Endothelial cell of umbilical vein (primary cell): ENCODE results near the gene ULBP1. TPM values are rescaled to one million over a fixed set of nuclear protein-coding genes. Genes with fewer than 3 reads are reported as not detected.

Experiments
- BruUV-seq: library from RNA; stranded (reverse); fragments of 400-500 nt; replicated peaks from 2 replicates; lab custom pipeline; 2021; lab: Mats Ljungman, UMichigan
- CTCF ChIA-PET: fragments of 300-600, 350-600 bp; sonication (Branson Sonifier 250); formaldehyde crosslinking; loops from one replicate; lab custom pipeline; 2021; ENCODE audit warnings: antibody characterized with exemption, inconsistent platforms; lab: Charles Lee
- POLR2A ChIA-PET: fragments of 300-600, 350-600 bp; sonication (Branson Sonifier 250); formaldehyde crosslinking; loops from one replicate; lab custom pipeline; 2021; ENCODE audit warnings: antibody characterized with exemption, inconsistent platforms; lab: Charles Lee
- DNase-seq: peaks from one replicate; pipeline ENCODE4 v3.0.0-alpha.2; 2011; ENCODE audit warnings: low read depth, low spot score
- FAIRE-seq: peaks from 2 replicates; lab custom pipeline; 2011; peaks lifted over from hg19 to GRCh38; lab: Jason Lieb, UNC
- H2AFZ ChIP-seq: 2 replicates; pipeline ENCODE4 v1.6.0; 2012; ENCODE audit warnings: low read depth, low read length, control low read depth, inconsistent platforms
- H3K27ac ChIP-seq: 2 replicates; pipeline ENCODE4 v1.5.1; 2011; ENCODE audit warnings: low read depth, mild to moderate bottlenecking, control low read depth, low read length, moderate library complexity; ENCODE audit not compliant: insufficient read depth
- H3K27me3 ChIP-seq, 2 experiments: 2 replicates each; pipeline versions ENCODE4 v1.6.0 to v1.6.1; 2011; ENCODE audit warnings: low read length in 2 of 2, mixed read lengths in 1 of 2; ENCODE audit not compliant: control insufficient read depth in 2 of 2, insufficient read depth in 2 of 2
- H3K36me3 ChIP-seq, 2 experiments: 2 replicates in 1 of 2; 3 replicates in 1 of 2; pipeline ENCODE4 v1.5.1; 2011; ENCODE audit warnings: low read length in 2 of 2, mild to moderate bottlenecking in 1 of 2, moderate library complexity in 1 of 2; ENCODE audit not compliant: control insufficient read depth in 2 of 2, insufficient read depth in 2 of 2; ENCODE audit errors: extremely low read depth in 1 of 2
- H3K4me1 ChIP-seq: 3 replicates; pipeline ENCODE4 v1.5.1; 2011; ENCODE audit warnings: mild to moderate bottlenecking, low read length; ENCODE audit not compliant: control insufficient read depth, insufficient read depth; ENCODE audit errors: extremely low read depth
- H3K4me2 ChIP-seq: 2 replicates; pipeline ENCODE4 v1.6.1; 2011; ENCODE audit warnings: low read length, control low read depth, mixed read lengths; ENCODE audit not compliant: insufficient read depth
- H3K4me3 ChIP-seq, 3 experiments: fragments of 200-600 bp in 1 of 3; sonication (generic), shearing (Covaris generic) in 1 of 3; replicated peaks in 1 of 3; 2 replicates each; pipeline ENCODE4 v1.5.1; 2011 to 2016; ENCODE audit warnings: control low read depth in 3 of 3, low read length in 3 of 3, mild to moderate bottlenecking in 2 of 3, inconsistent platforms in 1 of 3, low read depth in 1 of 3, moderate library complexity in 1 of 3; ENCODE audit not compliant: insufficient read depth in 1 of 3
- H3K79me2 ChIP-seq: 2 replicates; pipeline ENCODE4 v1.6.0; 2012; ENCODE audit warnings: low read length, inconsistent platforms; ENCODE audit not compliant: control insufficient read depth, insufficient read depth
- H3K9ac ChIP-seq: replicated peaks from 2 replicates; pipeline ENCODE3; 2011; ENCODE audit warnings: low read length, control low read depth; ENCODE audit not compliant: insufficient read depth; ENCODE audit errors: extremely low read depth
- H3K9me1 ChIP-seq: replicated peaks from 3 replicates; pipeline ENCODE4 v1.6.0; 2011; ENCODE audit warnings: mild to moderate bottlenecking, low read length; ENCODE audit not compliant: control insufficient read depth, insufficient read depth; ENCODE audit errors: extremely low read depth
- H3K9me3 ChIP-seq: replicated peaks from 2 replicates; pipeline ENCODE4 v1.5.1; 2012; ENCODE audit warnings: low read length, inconsistent platforms; ENCODE audit not compliant: control insufficient read depth, insufficient read depth
- H4K20me1 ChIP-seq: replicated peaks from 2 replicates; pipeline ENCODE3; 2011; ENCODE audit warnings: mild to moderate bottlenecking, low read length; ENCODE audit not compliant: control insufficient read depth, insufficient read depth; ENCODE audit errors: extremely low read depth
- CTCF ChIP-seq, 2 donors: IDR thresholded peaks; 1 replicate in 1 of 2; 2 replicates in 1 of 2; pipeline ENCODE4 v1.5.1; 2011; ENCODE audit warnings: low read length in 2 of 2, mild to moderate bottlenecking in 2 of 2, moderate library complexity in 2 of 2, control low read depth in 1 of 2, inconsistent platforms in 1 of 2, low read depth in 1 of 2; ENCODE audit not compliant: insufficient read depth in 1 of 2; ENCODE audit errors: extremely low read depth in 1 of 2
- EZH2 ChIP-seq: IDR thresholded peaks from 2 replicates; pipeline ENCODE4 v1.6.1; 2012; ENCODE audit warnings: borderline replicate concordance, low read depth, mild to moderate bottlenecking, moderate library complexity, low read length, inconsistent platforms; ENCODE audit not compliant: severe bottlenecking
- FOS ChIP-seq: IDR thresholded peaks from 2 replicates; pipeline ENCODE4 v1.6.1; 2011; ENCODE audit warnings: mild to moderate bottlenecking, low read length, moderate library complexity, borderline replicate concordance; ENCODE audit not compliant: insufficient read depth
- JUN ChIP-seq: IDR thresholded peaks from 2 replicates; pipeline ENCODE4 v1.6.1; 2011; ENCODE audit warnings: borderline replicate concordance, low read depth; ENCODE audit not compliant: insufficient read length, insufficient read depth
- dilution Hi-C: fragments of 300-500 bp; cut with MboI; formaldehyde crosslinking; loops from one replicate; pipeline ENCODE4 v1.15.0; 2019; ENCODE audit warnings: low sequenced_read_pairs; ENCODE audit not compliant: extremely low pct_ligation_motif_present
- intact Hi-C: fragments of 100-400 bp; cut with micrococcal nuclease; formaldehyde crosslinking; loops from one replicate; pipeline ENCODE4 v1.10.0; 2022
- polyA plus RNA-seq, 4 experiments: library from polyadenylated mRNA; depleted of rRNA in 3 of 4; stranded (reverse) in 3 of 4; unstranded in 1 of 4; fragments of >200 nt; gene quantifications; 2 replicates each; pipeline versions ENCODE4 v1.2.1 to v1.2.3, GENCODE V29; 2011 to 2012; ENCODE audit warnings: missing spikeins in 1 of 4
- total RNA-seq: library from RNA; stranded (reverse); gene quantifications from 2 replicates; pipeline ENCODE4 v1.2.3, GENCODE V29; 2021

ULBP1 gene
- total and polyA plus RNA-seq, 2 donors (not counting 3 experiments of a cell fraction or from before 2014, with no cell fraction given): 0.33 to 1.4 TPM

GRCh38 chr6:149990212-149990660 lies 26.5 kb downstream of the ULBP1 start:
- no peaks in the 10 kb centered on the region for H3K9me1 ChIP-seq
- dilution Hi-C loops: no loop called here
- FAIRE-seq: no peak
- H3K27ac ChIP-seq: no peak overlapping the region
- peaks cover 82 to 88% of the 10 kb centered on the region in 2 experiments for H3K27me3 ChIP-seq
- H3K36me3 ChIP-seq: no peaks in the 10 kb centered on the region
- no peak overlapping the region for H2AFZ ChIP-seq
- no TSS peak for BruUV-seq
- H3K4me2 ChIP-seq: peak overlapping the region; percentile 24
- CTCF ChIA-PET: no interaction called here
- TF ChIP-seq EZH2 (peak; percentile 99), CTCF (IDR thresholded peaks at IDR 0.05; ENCODE audit: extremely low read depth in 1 of 2, insufficient read depth in 1 of 2, low read depth in 1 of 2, low read length in 2 of 2) (no peak), JUN (no peak), FOS (no peak)
- no peaks in the 10 kb centered on the region for H3K79me2 ChIP-seq
- H3K9me3 ChIP-seq: no peaks in the 10 kb centered on the region
- no peak overlapping the region for H3K4me3 ChIP-seq
- POLR2A ChIA-PET: no interaction called here
- H3K4me1 ChIP-seq: peaks cover 6% of the 10 kb centered on the region
- H4K20me1 ChIP-seq: no peaks in the 10 kb centered on the region
- DNase-seq: no peak
- intact Hi-C loops: no loop called here
- no peak overlapping the region for H3K9ac ChIP-seq
